Measurements from ENCODE around the gene EFHC1.

GRCh38 chr6:52499026-52499425 is 78.9 kb downstream of the EFHC1 start:
- TF ChIP-seq SIN3A (IDR thresholded peaks at IDR 0.05; ENCODE audit: borderline replicate concordance, insufficient read depth, low read depth, low read length) (no peak), CTCF (IDR thresholded peaks at IDR 0.05) (no peak), REST (IDR thresholded peaks at IDR 0.05; ENCODE audit: insufficient read depth in 1 of 2, low read depth in 2 of 2, low read length in 1 of 2) (no peak)

All from Panc1 (cell line).